GM21423 (cell line): Measurements from ENCODE around the gene BTBD3.

Experiments
- ATAC-seq: cut with Tn5 transposase; IDR thresholded peaks from one replicate; pipeline ENCODE4 v1.9.1; 2021; ENCODE audit warnings: mild to moderate bottlenecking, moderate library complexity; ENCODE audit not compliant: unreplicated experiment

Gene BTBD3

DNA sequence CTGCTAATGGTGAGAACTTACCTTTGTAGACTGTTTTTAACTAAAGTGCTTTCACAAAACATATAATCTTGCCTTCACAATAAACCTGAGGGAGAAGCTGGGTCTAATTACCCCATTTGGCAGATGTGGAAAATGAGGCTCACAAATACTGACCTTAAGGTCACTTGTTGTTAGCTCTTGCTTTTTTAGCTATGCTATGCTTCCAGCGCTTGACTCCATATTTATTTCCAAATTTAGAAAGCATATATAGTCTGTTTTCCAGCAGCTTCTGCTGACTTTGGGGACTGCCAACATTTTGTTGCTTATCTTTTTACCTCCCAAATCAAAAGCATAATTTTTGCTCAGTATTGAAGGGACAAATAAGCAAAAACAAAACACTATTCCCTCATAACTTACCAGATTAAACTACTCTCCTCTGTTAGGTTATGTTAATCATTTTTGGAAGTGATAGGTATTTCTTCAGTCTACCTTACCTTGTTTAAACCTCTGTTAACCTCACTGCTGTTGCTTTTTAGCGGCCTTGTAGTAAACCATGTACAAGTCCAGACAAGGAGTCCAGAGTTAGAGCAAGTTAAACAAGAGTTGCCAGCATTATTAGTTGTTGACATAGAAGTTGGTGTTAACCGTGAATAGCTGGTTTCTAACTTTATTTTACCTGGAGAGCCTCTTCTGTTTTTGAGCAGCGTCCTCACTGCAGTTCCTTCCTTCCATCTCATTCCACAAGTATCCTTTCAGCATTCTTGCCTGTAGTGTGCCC lies 4.9 kb upstream of the BTBD3 start:
- no peak for ATAC-seq

DNA sequence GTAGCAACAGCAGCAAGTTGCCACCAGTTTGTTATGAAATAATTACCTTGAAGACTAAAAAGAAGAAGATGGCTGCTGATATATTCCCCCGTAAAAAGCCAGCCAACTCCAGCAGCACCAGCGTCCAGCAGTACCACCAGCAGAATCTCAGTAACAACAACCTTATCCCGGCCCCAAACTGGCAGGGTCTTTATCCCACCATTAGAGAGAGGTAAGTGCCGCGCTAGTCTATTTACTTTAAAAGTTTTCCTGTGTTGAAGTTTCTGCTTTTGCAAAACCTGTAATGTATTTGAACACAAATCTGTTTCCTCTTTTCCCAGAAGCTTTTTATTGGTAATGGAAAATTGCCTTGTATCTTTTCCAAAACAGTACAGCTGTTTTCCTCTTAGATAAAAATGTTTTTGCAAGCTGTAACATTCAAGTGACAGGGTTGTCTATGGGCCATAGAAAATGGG lies 725 bp downstream of the BTBD3 start:
- no peak for ATAC-seq

DNA sequence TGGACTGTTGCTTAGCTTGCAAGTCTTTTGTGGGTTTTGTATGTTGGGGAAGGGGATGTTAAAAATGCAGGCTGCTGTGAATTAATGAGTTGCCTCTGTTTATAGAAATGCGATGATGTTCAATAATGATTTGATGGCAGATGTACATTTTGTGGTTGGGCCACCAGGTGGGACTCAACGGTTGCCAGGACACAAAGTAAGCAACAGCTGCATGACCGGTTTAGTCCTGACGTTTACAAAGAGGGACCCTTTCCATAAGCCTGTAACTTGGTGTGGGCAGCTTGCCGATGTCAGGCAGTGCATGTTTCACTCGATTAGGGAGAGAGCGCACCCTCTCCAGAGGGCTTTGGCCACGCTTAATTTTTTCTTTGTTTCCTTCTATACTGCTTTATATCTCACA lies 1.3 kb downstream of the BTBD3 start:
- no peak for ATAC-seq

DNA sequence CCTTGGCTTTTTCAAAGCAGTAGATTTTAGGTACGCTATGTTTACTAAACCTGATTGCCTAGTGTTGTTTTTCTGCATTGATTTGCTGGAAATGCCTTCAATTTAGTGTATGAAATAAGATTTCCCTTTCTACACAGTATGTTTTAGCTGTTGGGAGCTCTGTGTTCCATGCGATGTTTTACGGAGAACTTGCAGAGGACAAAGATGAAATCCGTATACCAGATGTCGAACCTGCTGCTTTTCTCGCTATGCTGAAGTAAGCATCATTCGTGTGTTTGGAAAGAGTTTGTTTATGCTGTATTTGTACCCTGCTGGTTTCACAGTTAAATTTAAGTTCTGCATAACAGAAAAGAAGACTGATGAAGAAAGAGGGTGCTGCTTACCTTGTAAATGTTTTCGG lies 1.9 kb downstream of the BTBD3 start:
- no peak for ATAC-seq

DNA sequence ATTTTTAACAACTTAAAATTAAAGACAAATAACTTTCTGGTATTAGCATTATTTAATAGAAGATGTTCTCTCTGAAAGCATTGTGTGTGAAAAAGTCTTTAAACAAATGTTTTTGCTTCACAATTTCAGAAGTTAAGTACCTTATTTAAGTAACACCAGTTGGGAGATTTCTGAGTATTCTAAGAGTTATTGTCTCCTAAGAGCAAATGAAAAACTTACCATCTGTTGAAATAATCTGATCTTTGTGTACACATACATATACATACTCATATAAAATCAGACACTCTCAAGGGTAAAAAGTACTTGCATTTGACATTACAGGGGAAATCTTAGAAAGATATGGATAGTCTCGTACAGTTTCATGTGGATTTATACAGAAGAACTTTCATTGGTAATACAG lies 2.4 kb downstream of the BTBD3 start:
- no peak for ATAC-seq

DNA sequence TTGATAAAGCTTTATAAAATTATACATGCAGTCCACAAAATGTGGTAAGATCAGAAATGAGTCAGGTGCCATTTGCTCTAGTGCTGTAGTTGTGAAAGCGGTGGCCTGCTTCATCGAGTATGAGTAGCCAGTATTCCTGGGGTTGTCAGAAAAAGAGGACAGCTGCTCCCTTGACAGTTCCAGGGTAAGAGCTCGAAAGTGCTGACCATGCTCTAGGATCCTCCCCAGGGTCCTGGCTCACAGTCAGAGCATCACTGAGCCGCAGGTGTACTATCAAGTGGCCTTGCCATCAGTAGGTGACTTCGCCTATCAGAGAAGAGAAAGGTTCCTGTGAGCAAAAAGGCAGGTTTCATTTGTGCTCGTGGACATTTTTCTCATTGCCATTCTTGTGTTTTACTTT lies 3.6 kb downstream of the BTBD3 start:
- no peak for ATAC-seq

DNA sequence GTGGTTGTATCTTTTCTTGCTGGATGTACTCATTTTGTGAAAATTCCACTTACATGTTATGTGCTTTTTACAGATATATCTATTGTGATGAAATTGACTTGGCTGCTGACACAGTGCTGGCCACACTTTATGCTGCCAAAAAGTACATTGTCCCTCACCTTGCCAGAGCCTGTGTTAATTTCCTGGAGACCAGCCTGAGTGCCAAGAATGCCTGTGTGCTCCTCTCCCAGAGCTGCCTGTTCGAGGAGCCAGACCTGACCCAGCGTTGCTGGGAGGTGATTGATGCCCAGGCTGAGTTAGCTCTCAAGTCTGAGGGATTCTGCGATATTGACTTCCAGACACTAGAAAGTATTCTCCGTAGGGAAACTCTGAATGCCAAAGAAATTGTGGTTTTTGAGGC lies 4.9 kb downstream of the BTBD3 start:
- ATAC-seq = no peak

DNA sequence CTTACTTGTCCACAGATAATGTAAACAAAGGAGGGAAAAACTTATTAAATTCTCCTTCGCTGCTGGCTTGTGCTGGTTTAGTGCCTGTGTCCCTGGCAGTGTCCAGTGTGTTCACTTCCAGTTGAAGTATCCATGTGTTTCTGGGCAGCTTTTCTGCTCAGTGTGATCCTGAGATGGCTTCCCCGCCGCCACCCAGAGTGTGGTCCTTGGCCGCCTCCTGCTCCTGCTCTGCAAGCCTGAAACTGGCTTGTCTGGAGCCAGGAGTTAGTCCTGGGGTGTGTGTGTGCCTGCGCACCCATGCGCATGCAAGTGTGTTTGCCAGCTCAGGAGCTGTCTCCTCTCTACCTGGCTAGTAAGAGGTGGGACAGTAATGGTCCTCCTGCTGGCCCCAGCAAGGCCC lies 7.2 kb downstream of the BTBD3 start:
- ATAC-seq = no peak

DNA sequence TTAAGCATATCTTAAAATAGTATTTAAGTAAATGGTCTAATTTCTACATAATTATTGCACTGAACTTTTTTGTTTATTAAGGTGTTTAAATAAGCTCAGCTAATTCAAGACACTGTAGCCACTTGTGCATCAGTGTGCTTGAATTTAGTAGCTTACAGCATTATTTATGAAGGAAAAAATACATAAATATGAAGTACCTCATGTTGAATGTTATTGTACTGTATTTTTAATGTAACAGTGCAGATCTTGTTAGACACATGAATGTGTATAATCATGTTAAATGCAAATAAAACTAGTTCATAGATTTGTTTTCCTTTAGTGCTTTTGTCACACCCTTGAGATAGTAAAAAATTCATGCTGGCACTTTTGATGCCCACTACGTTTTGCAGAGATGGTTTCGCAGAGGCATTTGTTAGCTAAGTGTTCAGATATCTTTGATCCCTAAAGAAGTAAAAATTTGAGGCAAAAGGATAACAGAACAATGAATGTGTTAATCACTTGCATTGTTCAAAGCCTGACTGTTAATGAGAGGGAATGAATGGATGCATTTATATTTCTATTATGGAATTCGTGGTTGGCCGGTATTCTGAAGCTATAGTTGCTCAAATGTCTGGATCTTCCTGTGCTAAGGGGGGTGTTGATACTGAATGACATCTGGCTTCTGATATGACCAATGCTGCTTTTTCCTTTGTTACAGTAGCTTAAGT lies 8.8 kb downstream of the BTBD3 start:
- no peak for ATAC-seq

DNA sequence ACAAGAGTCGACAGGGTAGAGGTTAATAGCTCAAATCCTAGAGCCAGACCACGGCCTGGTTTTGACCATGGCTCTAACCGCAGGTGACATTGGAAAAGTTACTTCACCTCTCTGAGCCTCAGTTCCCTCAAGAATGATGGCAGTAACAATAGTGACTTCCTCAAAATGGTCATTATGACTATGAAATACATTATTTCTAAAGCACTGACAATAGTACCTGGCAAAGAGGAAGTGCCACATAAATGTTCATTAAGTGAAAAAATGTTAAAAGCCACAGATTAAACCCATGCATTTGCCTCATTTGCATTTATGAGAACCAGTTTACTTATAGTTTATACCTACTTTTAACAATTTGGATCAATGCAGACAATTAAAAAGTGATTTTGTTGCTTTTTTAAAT lies 12.3 kb downstream of the BTBD3 start:
- no peak for ATAC-seq

DNA sequence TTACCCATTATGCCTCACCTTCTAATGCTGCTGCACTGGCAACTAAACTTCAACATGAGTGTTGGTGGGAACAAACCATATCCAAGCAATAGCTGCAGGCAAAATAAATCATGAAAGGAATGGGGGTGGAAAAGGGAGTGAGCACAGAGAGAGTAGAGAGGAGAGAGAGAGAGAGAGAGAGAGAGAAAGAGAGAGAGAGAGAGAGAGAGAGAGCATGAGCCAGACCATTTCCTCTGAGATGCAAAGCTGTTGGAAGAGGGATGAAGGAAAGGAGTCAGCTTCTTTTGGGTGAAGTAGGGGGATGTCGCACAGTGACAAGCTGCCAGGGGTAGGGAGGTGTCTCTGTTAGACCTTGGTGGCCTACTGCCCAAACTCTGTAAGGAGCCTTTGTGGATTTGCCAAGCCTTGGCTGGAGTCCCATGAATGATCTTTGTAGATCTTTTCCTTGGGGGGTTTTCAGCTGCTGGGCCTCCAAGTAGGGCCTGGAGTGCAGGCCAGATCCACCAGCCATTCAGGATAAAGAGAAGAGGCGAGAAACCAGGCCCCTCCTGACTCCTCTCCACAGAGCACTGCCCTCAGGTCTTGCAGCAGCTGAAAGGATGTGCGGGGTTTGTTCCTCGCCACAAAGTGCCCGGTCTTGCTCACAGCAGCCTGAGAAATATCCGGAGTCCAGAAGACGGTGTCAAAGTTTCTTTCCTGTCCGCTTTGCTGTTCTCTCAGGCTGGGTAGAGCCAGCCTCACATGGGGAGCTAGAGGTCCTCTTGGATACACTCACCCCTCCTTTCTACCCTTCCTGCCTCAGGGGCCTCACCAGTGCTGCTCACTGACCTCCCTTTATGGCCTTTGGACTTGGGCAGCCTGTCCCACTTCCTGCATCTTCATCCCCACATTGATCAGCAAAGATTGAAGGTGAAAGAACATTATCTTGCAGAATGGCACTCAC lies 17.8 kb downstream of the BTBD3 start:
- no peak for ATAC-seq

DNA sequence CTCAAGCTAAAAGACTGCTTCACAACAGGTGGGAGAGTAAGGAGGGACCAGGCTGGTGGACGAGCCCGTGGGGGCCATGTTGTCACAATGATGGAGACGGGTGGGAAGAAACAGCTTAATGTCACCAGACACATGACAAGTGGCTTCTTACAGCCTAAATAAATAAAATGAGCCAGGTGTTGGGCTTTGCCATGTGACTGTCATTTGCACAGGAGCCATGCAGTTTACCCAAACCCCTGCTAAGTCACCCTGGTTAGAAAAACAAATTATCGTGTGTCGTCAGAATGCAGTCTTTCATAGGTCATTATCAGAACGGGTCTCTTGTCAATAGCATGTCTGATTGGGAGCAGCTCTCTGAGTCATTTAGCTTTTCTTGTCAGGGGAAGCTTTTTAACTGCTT lies 18.5 kb downstream of the BTBD3 start:
- no peak for ATAC-seq

DNA sequence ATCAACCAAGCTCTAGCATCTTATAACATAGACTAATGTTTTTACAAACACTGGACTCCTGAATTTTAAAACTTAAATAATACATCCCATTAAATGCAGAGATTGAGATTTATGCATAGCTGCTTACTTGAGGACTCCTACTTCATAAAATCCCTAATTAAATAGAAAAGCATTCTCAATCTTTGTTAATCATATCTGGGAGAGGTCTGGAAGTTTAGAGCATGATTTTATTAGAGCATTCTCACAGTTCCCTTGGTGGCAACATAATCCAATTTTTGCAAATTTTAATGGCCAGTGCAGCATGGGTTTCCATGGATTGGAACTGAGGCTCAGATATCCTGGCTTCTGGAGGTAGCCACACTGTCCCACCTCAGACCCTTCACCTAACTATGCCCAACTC lies 19.5 kb downstream of the BTBD3 start:
- ATAC-seq = no peak

DNA sequence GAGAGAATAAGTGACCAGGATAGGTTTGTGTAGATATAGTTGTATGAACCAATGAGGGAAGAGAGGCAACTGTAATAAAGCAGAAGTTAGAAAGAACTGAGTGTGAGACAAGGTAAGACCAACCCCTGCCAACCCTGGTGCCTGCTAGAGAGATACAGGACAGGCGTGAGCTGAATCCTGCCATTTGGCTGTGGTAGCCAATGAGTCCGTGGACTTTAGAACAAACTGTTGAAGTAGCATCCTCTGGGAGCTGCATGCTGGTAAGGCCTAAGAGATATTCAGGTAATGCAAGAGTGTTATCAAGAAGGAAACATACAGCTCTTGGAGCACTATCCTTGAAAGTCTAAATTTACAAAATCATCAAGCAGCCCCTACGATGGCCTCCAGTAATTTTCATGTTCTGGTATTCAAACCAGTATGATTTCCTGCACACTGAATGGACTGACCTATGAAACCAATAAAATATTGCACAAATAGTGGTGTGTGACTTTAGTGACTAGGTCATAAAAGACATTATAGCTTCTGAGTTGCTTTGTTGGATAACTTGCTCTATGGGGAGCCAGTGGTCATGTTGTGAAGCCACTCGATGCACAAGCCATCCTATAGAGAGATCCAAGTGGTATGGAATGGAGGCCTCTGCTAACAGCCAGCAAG lies 24.0 kb downstream of the BTBD3 start:
- no peak for ATAC-seq

DNA sequence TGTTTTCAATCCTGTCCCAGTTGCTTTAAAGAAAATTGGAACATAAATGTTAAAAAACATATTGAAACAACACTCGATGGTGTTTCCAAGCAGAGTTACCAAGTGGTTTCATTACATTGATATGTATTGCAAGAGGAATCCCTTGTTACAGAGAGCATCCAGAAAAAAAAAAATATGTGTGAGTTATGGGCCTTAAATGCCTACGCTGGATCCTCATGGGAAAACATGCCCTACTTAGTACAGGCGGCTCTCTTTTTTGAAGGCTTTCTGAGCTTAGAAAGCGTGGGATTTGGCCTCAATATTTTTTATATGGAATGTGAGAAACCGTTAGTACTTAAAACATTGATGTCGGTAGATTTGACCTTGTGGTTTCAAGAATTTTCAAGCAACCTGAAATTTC lies 26.1 kb downstream of the BTBD3 start:
- no peak for ATAC-seq

DNA sequence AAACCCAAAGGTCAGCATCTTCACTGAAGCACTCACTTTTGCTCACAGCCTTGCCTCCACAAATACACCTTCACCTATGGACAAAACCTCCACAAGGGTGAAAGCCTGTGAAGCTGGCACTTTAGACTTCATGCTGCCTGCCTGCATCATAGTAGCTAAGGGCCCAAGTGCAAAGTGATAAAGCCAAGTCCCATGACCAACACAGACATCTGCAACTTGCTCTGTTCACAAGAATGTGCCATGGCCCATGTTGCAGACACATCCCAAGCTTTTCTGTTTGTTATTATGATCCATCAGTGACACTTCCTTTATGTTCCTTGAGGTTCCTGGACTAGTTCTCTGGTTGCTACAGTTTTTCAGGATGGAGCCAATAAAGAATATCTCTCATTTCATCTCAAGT lies 31.1 kb downstream of the BTBD3 start:
- ATAC-seq = no peak

DNA sequence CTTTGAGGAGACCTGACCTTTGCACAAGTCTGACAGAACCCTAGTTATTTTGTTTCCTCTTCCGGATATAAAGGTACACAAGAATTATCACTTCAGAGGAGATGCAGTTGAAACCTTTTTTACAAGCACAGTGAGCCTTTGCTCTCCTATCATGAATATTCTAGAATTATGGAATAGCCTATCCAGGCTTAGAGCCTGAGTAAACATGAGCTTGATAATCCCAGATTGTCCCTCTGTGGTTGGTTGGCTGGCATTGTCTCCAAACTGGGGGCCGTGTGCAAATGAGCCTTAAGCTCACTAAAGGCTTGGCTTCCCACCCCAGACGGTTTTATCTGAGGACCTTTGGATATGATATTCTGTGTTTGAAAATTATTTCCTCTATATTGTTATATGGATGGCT lies 32.0 kb downstream of the BTBD3 start:
- no peak for ATAC-seq

DNA sequence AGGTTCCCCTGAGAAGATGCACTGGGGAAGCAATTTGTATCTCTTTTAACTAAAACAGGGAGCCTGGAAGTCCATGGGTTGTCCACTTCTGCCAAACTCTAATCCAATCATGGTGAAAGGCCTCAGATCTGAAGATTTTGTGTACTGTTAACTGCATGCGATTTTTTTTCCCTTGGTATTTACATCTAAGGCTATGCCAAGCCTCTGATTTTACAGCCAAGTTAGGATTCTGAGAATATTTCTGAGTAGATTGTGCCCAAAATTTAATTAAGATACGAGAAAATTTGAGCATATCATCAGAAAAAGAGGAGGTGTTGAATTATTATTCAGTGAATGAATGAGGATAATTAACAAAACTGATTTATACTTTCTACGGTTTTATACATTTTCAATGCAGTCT lies 34.0 kb downstream of the BTBD3 start:
- ATAC-seq = no peak

DNA sequence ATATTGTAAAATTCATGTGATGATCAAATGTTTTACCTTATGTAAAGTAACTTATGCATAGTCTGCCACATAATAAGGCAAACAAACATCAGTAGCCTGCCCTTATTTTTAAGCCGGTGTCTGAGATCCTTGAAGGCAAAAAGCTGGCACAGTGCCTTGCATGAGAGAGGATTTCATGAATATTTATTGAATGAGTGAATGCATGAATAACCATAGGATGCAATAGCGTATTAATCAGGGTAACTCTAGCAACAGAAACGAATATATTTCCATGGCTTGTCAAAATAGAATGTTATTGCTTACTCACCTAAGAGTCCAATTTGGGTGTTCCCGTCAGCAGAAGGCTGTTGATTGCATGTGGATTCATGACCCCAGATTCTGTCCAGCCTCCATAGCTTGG lies 34.9 kb downstream of the BTBD3 start:
- no peak for ATAC-seq

DNA sequence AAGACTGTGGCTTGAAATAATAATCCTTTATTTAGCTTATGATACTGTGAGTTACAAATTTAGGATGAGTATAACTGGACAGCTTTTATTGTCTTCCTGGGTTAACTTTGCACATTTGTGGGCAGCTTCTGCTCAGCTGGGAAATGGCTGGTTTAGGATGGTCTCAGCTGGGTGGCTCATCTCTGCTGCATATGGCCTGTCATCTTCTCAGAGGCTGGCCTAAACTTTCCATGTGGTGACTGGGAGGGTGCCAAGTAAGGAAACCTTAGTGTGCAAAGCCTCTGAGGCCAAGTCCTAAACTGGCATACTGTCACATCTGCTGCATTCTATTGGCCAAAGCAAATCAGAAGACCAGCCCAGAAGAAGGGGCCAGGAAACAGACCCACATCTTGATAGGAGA lies 40.2 kb downstream of the BTBD3 start:
- ATAC-seq = no peak

DNA sequence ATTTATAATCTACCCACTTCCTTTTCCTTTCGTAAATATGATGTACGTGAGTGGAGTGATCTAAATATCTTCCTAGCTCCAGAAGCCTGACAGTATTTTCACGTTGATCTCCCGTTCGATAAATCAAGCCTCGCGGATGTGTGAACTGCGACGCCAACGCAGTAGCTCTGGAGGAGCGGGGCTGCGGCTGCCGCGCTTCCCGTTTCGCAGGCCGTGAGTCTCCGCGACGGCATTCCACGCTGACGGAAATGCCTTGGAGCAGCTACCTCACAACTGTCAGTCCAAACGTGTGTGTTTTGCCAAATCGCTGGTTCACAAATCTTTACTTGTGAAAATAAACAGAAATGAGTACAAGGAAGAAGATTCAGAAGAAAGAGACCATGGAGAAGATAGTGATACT lies 41.2 kb downstream of the BTBD3 start:
- no peak for ATAC-seq
